DMS114 treated with DMSO at 0.1 percent for 48 hours (cell line): ENCODE results near the gene MANF.

Experiments
- DNase-seq: peaks from one replicate; lab custom pipeline; 2025; ENCODE audit not compliant: unreplicated experiment; lab: John Stamatoyannopoulos, UW

The MANF gene

DNA sequence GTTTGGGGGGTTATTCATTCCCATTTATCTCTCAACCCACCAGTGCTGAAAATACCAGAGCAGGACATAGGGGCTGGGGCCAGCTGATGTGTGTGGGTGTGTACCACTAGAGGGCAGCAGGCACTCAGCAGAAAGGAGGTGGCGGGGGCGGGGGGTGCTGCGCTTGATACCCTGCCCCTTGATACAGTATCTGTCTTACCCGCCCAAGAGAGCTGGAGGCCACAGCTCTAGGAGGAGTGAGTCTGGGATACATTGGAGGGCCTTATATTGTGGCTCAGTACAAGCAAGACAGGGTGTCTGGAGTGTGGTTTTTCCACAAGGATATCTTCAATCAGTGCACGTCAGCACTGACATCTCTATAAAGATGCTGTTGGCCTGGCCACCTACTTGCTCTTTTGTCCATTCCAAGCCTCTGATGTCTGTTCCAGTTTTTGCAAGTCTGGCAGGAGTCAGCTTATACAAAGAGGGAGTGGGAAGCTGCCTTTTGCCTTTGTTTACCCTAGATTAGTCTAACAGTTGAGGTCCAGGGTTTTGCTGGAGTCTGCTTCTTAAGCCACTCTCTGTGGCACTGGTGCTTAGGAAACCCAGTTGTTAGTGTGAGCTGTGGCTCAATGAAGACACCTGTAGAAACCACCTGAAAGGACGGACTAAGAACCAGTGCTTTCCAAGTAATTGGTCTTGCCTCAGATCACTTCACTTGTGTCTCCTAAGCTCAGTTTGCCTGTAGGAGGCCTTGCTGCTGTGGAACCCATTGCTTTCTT is 4.5 kb downstream of the MANF start:
- peak; percentile 25 for DNase-seq

DNA sequence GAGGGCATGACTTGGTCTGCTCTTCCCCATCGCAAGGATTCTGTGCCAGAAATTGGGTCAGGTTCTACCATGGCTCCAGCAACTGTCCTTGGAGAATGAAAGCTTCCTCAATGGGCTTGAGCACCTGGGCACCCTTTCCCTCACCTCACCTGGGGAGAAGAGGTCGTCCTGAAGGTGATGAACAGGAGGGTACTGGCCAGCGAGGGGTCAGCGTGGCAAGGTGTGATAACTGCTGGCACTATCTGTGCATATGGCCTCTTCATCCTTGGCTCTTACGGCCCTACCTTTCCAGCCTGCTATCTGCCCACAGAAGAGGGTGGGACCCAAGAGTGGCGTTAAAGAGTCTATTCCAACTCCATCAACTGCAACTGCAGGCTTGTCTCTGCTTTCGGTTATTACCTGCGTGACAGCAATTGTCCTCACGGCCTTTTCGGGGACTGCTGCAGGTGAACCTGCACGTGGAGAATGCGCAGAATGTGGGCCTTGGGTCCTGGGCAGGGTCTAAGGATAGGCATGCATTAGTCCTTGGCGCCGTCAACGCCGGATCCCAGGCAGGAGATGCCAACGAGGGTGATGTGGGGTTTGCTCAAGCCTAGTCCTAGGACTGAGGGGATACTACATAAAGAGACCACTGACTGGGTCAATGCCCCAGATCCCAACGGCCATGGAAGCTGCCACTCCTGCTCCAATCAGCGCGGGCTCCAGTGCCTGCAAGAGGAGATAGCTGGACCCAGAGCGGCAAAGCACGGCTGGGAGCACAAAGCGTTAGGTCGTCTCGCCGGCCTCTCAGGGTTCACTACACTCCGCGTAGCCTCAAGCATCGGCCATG is 5.4 kb downstream of the MANF start:
- no peak for DNase-seq

DNA sequence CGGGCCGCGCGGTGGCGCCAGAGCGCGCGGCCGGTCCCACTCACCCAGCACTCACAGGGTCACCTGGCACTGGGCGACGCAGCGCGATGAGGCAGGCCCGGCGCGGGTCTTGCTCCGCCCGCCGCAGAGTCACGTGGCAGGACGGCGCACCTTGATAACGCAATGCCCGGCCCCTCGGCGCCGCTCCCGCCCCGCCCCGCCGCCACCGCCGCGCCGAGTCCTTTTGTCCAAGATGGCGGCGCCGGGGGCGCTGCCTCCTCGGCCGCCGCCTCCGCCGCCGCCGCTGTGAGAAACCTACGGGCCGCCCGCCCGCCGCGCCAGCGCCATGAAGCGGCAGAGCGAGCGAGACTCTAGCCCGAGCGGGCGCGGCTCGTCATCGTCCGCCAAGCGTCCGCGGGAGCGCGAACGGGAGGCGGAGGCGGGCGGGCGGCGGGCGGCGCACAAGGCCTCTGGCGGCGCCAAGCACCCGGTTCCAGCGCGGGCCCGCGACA is 6.0 kb downstream of the MANF start, which contains the start of gene RBM15B:
TSS of gene RBM15B (plus strand) at position 211 of the 491 bp plus-strand sequence. CDS start at position 326, 115 bp downstream.
- DNase-seq = peak; percentile 86

DNA sequence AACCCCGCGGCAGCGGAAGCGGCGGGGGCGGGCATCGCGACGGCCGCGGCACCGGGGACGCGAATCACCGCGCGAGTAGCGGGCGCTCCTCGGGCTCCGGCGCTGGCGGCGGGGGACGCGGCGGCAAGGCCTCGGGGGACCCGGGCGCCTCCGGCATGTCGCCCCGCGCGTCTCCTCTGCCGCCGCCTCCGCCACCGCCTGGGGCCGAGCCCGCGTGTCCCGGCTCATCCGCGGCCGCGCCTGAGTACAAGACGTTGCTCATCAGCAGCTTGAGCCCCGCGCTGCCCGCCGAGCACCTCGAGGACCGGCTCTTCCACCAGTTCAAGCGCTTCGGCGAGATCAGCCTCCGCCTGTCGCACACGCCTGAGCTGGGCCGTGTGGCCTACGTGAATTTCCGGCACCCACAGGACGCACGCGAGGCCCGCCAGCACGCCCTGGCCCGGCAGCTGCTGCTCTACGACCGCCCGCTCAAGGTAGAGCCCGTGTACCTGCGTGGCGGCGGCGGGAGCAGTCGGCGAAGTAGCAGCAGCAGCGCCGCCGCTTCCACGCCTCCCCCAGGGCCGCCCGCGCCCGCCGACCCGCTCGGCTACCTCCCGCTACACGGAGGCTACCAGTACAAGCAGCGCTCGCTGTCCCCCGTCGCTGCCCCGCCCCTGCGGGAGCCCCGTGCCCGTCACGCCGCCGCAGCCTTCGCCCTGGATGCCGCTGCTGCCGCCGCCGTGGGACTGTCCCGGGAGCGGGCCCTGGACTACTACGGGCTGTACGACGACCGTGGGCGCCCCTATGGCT is 6.7 kb downstream of the MANF start:
- no peak for DNase-seq

DNA sequence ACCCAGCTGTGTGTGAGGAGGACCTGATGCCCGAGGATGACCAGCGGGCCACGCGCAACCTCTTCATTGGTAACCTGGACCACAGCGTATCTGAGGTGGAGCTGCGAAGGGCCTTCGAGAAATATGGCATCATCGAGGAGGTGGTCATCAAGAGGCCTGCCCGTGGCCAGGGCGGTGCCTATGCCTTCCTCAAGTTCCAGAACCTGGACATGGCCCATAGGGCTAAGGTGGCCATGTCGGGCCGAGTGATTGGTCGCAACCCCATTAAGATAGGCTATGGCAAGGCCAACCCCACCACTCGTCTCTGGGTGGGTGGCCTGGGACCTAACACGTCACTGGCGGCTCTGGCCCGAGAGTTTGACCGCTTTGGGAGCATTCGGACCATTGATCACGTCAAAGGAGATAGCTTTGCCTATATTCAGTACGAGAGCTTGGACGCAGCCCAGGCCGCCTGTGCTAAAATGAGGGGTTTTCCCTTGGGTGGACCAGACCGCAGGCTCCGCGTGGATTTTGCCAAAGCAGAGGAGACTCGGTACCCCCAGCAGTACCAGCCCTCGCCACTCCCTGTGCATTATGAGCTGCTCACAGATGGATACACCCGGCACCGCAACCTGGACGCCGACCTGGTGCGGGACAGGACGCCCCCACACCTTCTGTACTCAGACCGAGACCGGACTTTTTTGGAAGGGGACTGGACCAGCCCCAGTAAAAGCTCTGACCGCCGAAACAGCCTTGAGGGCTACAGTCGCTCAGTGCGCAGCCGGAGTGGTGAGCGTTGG is 7.5 kb downstream of the MANF start:
- DNase-seq = no peak

DNA sequence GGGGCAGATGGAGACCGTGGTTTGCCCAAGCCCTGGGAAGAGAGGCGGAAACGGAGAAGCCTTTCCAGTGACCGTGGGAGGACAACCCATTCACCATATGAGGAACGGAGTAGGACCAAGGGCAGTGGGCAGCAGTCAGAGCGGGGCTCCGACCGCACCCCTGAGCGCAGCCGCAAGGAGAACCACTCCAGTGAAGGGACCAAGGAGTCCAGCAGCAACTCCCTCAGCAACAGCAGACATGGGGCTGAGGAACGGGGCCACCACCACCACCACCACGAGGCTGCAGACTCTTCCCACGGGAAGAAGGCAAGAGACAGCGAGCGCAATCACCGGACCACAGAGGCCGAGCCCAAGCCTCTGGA is 8.0 kb downstream of the MANF start:
- DNase-seq = no peak

DNA sequence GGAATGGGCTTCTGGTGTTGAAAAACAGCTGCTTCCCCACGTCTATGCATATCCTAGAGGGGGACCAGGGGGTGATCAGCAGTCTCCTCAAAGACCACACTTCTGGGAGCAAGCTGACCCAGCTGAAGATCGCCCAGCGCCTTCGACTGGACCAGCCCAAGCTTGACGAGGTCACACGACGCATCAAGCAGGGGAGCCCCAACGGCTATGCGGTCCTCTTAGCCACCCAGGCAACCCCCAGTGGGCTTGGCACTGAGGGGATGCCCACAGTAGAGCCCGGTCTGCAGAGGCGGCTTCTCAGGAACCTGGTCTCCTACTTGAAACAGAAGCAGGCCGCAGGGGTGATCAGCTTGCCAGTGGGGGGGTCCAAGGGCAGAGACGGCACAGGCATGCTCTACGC is 8.5 kb downstream of the MANF start:
- no peak for DNase-seq

DNA sequence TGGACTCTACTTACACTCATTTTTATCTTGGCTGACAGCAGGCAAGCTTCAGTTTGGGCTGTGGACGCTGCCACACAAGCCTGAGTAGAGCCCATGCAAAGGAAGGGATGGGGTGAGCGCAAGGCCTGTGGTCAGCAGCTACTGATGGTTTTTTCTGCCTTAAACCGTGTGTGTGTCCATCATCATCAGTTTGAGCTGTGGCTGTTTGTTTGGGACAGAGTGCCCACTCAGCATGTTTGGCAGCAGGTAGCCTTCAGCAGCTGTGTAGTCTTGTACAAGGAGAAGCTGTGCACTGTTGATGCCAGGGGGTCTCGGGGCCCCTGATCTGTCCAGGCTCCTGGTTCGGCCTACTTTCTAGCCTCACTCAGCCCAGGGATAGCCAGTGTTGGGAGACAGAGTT is 9.4 kb downstream of the MANF start:
- DNase-seq = no peak

DNA sequence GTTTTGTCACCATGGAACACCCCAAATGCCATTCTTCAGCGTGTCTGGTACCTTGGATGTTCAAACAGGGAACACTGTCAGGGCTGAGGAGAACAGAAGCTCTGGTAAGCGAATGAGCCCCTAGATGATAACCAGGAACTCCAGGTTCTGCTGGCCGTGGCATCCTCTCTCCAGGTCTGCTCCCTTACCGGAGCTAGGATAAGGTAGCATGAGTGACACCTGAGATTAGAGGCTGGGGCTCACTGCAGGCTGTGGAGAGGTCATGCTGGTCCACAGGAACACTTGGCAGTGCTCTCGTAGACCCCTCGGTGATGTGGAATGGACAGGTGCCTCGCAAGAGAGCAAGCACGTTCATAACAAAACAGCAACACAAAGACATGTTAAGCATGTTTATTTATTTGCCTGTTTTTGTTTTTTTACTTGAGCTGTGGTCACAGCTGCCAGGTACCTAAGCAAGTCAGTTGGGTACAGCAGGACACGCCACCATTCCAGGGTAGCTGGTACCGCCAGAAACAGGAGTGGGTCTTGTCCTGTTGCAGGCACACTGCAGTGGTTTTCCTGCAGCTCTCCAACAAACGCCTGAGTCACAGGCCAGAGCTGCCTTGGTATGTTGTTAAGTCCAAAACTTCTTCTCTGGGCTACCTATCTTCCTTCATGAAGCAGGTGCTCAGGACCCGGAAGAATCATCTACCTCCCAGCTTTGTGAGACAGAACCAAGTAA is 10.6 kb downstream of the MANF start:
- no peak for DNase-seq

DNA sequence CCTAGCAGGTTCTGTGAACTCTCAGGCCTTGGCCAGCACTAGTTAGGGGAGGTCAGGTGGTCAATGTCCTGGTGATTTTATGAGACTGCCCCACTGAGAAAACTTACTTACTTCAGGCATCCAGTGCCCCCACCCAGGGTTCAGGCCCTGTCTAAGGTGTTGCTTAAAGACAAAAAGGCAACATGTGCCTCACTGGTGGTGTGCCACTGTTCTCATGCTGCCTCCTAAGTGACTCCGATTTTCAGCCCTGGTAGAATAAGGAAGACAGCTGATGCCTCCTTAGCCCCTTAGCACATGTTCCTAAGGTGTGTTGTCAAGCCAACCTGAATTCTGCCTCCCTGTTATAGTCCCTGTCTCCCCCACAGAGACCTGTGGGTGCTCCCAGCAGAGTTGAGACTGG is 11.3 kb downstream of the MANF start:
- no peak for DNase-seq

DNA sequence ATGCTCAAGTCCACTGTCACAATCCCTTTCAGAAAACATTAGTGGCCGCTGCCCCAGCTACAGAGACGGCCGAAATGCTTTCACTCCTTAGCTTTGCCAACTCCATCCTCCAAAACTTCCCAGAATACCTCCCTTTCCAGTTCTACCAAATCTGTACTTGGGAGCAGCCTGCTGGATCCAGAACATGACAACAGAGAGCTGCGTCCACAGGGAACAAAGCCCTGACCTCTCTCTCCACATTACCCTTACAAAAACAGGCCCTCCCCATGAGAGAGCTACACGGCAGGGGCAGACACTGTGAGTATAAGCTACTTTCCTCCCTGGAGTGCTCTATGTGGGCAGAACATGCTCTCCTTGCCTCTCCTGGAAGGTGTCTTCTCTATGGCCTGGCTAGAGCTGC is 12.3 kb downstream of the MANF start:
- DNase-seq = no peak

DNA sequence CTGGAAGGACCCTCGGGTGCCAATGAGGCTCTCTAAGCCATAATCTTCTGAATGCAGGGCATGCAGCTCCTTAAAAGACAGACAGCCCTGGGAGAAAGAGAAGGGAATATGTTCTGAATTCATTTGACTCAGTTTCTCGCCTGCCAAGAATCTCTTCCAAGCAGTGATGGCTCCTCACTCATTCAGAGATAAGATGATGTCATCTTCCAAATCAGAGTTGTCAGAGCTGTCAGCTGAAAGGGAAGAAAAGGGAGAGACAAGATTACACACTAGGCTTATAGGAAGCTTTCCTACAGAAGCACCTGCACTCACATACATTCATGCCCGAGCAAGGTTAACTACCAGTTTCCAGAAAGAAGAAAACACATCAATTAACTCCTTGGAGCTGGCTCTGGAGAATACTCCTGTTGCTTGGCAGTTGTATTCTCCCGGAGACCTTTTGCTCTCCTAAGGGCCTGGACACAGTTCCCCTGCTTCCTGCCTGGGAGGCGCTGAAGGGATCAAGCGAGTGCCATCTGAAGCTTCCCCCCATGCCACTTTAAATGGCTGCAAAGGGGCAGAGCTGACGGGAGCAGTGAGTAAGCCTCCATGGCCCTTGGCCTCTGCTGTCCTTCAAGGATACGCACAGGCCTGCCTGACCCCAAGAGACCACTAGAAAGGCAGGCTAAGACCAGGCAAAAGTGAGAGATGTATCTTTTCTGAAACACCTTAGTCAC is 13.7 kb downstream of the MANF start:
- DNase-seq = no peak

DNA sequence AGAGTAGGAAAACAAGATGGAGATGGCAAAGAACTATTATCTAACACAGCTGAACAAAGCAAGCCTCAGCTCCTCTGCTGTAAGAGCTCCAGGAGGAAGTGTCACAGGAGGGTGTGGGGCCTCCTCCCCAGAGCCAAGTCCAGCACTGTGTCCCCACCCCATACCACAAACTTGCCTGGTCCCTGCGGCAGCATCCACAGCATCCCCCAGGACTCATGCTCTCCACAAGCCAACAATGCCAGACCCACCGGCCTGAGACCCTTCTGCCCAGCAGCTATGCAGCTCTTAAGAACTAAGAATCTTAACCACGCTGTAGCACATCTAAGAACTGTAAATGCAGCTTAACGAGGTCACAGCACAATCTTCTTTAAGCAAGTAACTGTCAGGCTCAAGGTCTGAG is 15.1 kb downstream of the MANF start:
- DNase-seq = no peak

DNA sequence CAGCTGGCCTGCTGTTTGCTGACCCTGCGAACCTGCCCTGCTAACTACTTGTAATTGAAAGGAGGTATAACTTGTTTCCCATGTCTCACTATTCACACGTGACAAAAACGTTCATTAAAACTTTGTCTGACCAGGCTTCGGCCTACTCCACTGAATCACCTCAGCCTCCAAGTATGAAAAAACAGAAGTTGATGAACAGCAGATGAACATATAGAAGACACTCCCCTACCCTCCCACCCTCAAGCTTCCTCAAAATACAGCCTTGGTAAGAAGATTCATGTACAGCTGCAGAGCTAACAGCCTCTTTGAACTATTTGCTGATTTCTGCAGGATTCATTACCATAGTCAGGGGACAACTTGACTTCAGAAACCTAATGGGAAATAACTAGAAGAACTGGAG is 16.6 kb downstream of the MANF start:
- DNase-seq = no peak

DNA sequence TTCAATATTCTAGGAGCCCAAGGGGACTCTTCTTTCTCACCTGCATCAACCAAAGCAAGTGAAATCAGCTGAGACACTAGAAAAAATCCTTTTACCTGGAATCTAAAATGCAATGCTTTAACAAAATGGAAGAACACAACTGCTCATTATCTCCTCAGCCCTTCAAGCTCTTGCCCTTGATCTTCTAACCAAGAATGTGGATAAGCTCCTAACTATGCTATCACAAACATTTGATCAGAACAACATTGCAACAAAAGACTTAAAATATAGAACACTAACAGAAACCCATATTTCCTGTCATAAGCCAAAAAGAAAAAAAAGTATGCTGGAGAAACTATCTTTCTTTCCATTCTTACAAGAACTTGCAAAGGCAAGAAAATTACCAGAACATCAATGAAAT is 18.6 kb downstream of the MANF start:
- no peak for DNase-seq

DNA sequence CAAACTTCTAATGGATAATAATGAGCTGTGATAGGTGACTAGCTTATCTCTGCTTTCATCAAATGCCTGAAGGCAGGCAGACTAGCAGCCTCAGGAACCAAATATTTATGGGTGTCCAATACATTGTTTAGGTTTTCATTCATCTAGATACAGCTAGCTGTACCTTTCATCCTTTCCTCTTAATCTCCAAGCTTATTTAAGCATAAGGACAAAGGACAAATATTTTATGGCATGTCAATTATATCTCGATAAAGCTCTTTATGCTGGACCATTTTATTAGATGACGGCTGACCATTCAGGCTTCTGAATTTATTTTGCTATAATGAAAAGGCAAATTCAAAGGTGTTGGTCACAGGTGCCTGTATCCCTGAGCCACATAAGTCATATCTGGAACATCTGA is 22.9 kb downstream of the MANF start:
- DNase-seq = no peak

DNA sequence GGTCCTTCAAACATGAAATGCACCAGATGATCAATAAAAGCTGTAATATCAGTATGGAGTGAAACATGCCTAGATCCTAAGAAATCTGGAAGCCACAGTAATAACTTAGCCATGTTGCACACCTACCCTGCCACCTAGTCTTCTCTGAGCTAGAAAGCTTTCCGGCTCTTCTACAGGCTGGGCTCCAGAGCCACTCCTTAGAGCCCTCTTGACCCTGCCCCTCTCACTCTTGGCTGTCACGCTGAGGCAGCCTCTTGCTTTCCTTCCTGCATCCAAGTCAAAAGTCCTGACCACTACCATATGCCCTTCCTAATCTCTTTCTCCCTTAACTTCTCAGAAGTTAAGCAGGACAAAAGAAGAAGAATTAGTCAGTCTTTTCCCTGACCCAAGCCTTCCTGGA is 23.7 kb downstream of the MANF start:
- DNase-seq = no peak

DNA sequence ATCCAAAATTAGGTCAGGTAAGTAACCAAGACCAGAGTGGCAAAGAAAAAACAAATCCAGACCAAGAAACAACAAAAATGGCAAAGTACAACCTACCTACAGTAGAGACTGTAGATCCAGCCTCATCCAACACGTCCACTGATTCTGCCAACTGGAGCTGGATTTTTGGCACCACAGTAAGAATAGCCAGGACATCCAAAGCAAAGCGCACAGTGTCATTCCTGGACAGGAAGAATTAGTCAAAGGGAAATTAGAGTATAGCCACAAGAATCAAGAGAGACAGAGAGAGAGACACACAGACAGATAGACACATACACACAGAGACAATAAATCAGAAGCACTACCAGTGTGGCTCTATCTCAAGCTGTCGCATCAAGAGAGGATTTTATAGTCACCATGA is 37.1 kb downstream of the MANF start:
- no peak for DNase-seq

DNA sequence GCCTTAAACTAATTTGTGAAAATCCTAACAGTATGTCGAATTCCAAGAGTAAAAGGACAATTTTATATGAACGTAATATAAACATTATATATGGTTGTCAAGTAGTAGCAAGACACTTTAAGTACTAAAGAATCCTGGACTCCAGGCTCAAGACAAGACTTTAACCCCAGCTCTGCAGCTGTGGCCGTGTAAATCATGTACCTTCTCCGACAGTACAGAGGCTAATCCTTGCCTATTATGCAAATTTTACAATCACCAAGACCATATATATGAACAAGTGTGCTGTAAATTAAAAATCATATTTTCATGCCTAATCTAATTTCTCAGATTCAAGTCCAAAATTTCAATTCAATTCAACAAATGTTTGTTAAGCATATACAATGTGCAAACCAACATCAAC is 41.8 kb downstream of the MANF start:
- DNase-seq = no peak

DNA sequence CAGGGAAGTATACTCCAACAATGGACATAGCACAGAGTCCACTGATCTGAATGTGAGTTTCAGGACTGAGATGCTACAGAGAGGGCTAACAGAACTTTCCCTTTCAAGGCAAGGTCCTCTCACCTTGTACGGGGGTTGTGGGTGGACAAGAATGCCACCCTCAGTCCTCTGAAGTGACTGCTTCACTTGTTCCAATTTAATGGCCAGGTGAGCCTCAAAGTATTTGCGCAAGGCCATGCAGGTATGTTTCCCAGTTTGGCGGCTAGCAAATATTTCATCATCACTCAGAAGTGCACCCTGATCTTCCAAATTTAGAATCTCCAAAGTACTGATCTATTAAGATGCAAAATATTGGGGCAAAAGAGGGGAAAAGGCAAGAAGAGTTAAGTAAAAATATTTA is 44.0 kb downstream of the MANF start:
- no peak for DNase-seq
